Osteoblast (primary cell): Measurements from ENCODE around the gene OBSL1. TPM values are rescaled to one million over a fixed set of nuclear protein-coding genes. Genes with fewer than 3 reads are reported as not detected.

ENCODE experiments used
- DNase-seq: peaks from one replicate; pipeline ENCODE4 v3.0.0; 2011; ENCODE audit warnings: low spot score, mixed read lengths; ENCODE audit not compliant: insufficient read length; ENCODE audit errors: missing footprints
- H2AFZ ChIP-seq: 2 replicates; pipeline ENCODE4 v1.6.0; 2011; ENCODE audit warnings: mild to moderate bottlenecking, low read length
- H3K27ac ChIP-seq: 2 replicates; pipeline ENCODE4 v1.5.1; 2011; ENCODE audit warnings: mild to moderate bottlenecking, low read depth, low read length, moderate library complexity
- H3K27me3 ChIP-seq: 2 replicates; pipeline ENCODE4 v1.6.0; 2012; ENCODE audit warnings: mild to moderate bottlenecking, control low read depth, inconsistent platforms, low read length, moderate library complexity; ENCODE audit not compliant: insufficient read depth
- H3K36me3 ChIP-seq: 2 replicates; pipeline ENCODE4 v1.5.1; 2011; ENCODE audit warnings: mild to moderate bottlenecking, low read length, control low read depth, moderate library complexity; ENCODE audit not compliant: insufficient read depth
- H3K4me1 ChIP-seq: 2 replicates; pipeline ENCODE4 v1.5.1; 2011; ENCODE audit warnings: mild to moderate bottlenecking, low read length, control low read depth, moderate library complexity; ENCODE audit not compliant: insufficient read depth
- H3K4me2 ChIP-seq: 2 replicates; pipeline ENCODE4 v1.6.0; 2011; ENCODE audit warnings: mild to moderate bottlenecking, low read length; ENCODE audit not compliant: insufficient read depth
- H3K4me3 ChIP-seq: fragments of 200-600 bp; sonication (generic); 3 replicates; pipeline ENCODE4 v1.5.1; 2012; ENCODE audit warnings: mild to moderate bottlenecking, low read length, inconsistent platforms; ENCODE audit not compliant: insufficient read depth
- H3K79me2 ChIP-seq: 2 replicates; pipeline ENCODE4 v1.6.0; 2012; ENCODE audit warnings: mild to moderate bottlenecking, low read length, control low read depth, inconsistent platforms; ENCODE audit not compliant: insufficient read depth
- H3K9me3 ChIP-seq: 2 replicates; pipeline ENCODE4 v1.5.1; 2011; ENCODE audit warnings: low read depth, low read length, control low read depth
- H4K20me1 ChIP-seq: 2 replicates; pipeline ENCODE4 v1.6.0; 2012; ENCODE audit warnings: mild to moderate bottlenecking, low read length, control low read depth; ENCODE audit not compliant: insufficient read depth
- small RNA-seq: library from RNA; depleted of rRNA; stranded (forward); fragments of <200 nt; gene quantifications from one replicate; pipeline ENCODE3, GENCODE V24; 2012
- total RNA-seq: library from RNA; depleted of rRNA; stranded (reverse); fragments of >200 nt; gene quantifications from 2 replicates; pipeline ENCODE4 v1.2.3, GENCODE V29; 2012
- TF ChIP-seq, protein P1 (sequence below): IDR thresholded peaks from 2 replicates; pipeline ENCODE4 v1.5.1; 2011; ENCODE audit warnings: mild to moderate bottlenecking, low read depth, low read length, moderate library complexity; ENCODE audit errors: extremely low read depth

OBSL1 gene
- total RNA-seq, 1 donor, result 65.9 TPM

GRCh38 chr2:219505585-219505984, 65.8 kb downstream of the OBSL1 start:
- H4K20me1 ChIP-seq, result peaks cover 20% of the 10 kb centered on the region
- H2AFZ ChIP-seq, result no peak overlapping the region
- DNase-seq, result no peak
- no peaks in the 10 kb centered on the region for H3K27me3 ChIP-seq
- H3K79me2 ChIP-seq, result peaks cover 11% of the 10 kb centered on the region
- peaks cover 14% of the 10 kb centered on the region for H3K4me1 ChIP-seq
- H3K4me2 ChIP-seq, result no peak overlapping the region
- H3K27ac ChIP-seq, result no peak overlapping the region
- H3K36me3 ChIP-seq, result peaks cover 44% of the 10 kb centered on the region
- H3K4me3 ChIP-seq, result no peak overlapping the region
- TF ChIP-seq, protein P1, sequence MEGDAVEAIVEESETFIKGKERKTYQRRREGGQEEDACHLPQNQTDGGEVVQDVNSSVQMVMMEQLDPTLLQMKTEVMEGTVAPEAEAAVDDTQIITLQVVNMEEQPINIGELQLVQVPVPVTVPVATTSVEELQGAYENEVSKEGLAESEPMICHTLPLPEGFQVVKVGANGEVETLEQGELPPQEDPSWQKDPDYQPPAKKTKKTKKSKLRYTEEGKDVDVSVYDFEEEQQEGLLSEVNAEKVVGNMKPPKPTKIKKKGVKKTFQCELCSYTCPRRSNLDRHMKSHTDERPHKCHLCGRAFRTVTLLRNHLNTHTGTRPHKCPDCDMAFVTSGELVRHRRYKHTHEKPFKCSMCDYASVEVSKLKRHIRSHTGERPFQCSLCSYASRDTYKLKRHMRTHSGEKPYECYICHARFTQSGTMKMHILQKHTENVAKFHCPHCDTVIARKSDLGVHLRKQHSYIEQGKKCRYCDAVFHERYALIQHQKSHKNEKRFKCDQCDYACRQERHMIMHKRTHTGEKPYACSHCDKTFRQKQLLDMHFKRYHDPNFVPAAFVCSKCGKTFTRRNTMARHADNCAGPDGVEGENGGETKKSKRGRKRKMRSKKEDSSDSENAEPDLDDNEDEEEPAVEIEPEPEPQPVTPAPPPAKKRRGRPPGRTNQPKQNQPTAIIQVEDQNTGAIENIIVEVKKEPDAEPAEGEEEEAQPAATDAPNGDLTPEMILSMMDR, result no peak
- H3K9me3 ChIP-seq, result no peaks in the 10 kb centered on the region

DNA sequence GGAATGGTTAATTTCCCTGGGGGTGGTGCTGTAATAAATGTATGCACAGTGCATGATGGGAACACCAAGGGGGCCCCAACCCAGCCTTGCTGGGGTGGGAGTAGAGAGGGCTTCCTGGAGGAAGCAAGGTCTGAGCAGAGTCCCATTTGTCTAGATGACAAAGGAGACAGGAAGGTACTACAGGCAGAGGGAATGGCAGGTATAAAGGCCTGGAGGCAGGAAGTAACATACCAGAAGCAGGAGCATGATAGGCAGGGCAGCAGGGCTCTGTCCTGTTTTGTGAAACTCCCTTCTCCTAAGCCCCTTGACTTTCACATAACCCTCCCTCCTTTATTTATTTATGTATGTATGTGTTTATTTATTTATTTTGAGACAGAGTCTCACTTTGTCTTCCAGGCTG, 68.7 kb downstream of the OBSL1 start:
- Histone ChIP-seq H3K79me2 (peaks cover 30% of the 10 kb centered on the region), H3K4me1 (peaks cover 23% of the 10 kb centered on the region)
- TF ChIP-seq, protein P1, result no peak

GRCh38 chr2:219501849-219502248, 69.5 kb downstream of the OBSL1 start:
- Histone ChIP-seq H3K36me3 (peaks cover 44% of the 10 kb centered on the region), H3K79me2 (peaks cover 30% of the 10 kb centered on the region), H3K4me2 (no peak overlapping the region), H2AFZ (no peak overlapping the region), H3K27me3 (peaks cover 7% of the 10 kb centered on the region), H3K27ac (no peak overlapping the region), H3K4me1 (peaks cover 27% of the 10 kb centered on the region), H3K9me3 (no peaks in the 10 kb centered on the region), H4K20me1 (peaks cover 20% of the 10 kb centered on the region), H3K4me3 (no peak overlapping the region)
- no peak for DNase-seq
- TF ChIP-seq, protein P1, result no peak

More for the DNA sequence above, 68.7 kb downstream of the OBSL1 start:
- Histone ChIP-seq H4K20me1 (peaks cover 20% of the 10 kb centered on the region), H3K4me2 (no peak overlapping the region), H2AFZ (no peak overlapping the region), H3K4me3 (no peak overlapping the region), H3K36me3 (peaks cover 44% of the 10 kb centered on the region), H3K27me3 (no peaks in the 10 kb centered on the region), H3K27ac (no peak overlapping the region), H3K9me3 (no peaks in the 10 kb centered on the region)
- no peak for DNase-seq

Small RNA genes within 50 kb of the gene (small RNA-seq; reads per million reads assigned to genes)
- gene MIR3132, result not detected
- not detected for gene RN7SKP213

Other genes starting within 250 kb of the OBSL1 start
- gene RESP18, start 238.8 kb downstream of the OBSL1 start, total RNA-seq, result not detected in 2 replicates
- 60.7 and 67.3 TPM in 2 replicates for gene DNPEP, start 183.6 kb downstream of the OBSL1 start, total RNA-seq
- gene DES, start 153.2 kb downstream of the OBSL1 start, total RNA-seq, result 0.72 and 1.2 TPM in 2 replicates
- gene SPEG, start 136.7 kb downstream of the OBSL1 start, total RNA-seq, result 24.2 and 26.4 TPM in 2 replicates
- 46.0 and 46.3 TPM in 2 replicates for gene GMPPA, start 72.6 kb downstream of the OBSL1 start, total RNA-seq
- under 0.01 TPM in 1 of 2 replicates, not detected in the other for gene ASIC4, start 57.1 kb downstream of the OBSL1 start, total RNA-seq
- gene CHPF, start 27.7 kb downstream of the OBSL1 start, total RNA-seq, result 192 and 221 TPM in 2 replicates
- 1.1 and 1.5 TPM in 2 replicates for gene TMEM198, start 27.5 kb downstream of the OBSL1 start, total RNA-seq
- under 0.01 and 0.29 TPM in 2 replicates for gene INHA, start 771 bp upstream of the OBSL1 start, total RNA-seq
- gene STK11IP, start 26.3 kb upstream of the OBSL1 start, total RNA-seq, result 19.4 and 22.1 TPM in 2 replicates
- 2.5 and 3.8 TPM in 2 replicates for gene SLC4A3, start 56.1 kb upstream of the OBSL1 start, total RNA-seq